Mammary epithelial cell (primary cell): ENCODE measurements around the gene FIS1.
"Not testable (repeated sequence)": the region's sequence is repeated elsewhere in the genome, so short reads cannot be mapped to it uniquely, and the experiment has no call there.

Experiments used
- CTCF ChIP-seq, 2 donors: IDR thresholded peaks in 1 of 2; conservative IDR thresholded peaks in 1 of 2; 2 replicates each; pipeline ENCODE4 v1.5.1; 2011 to 2012; ENCODE audit warnings: inconsistent platforms in 2 of 2, low read length in 2 of 2, mild to moderate bottlenecking in 2 of 2, control low read depth in 1 of 2, low read depth in 1 of 2; ENCODE audit not compliant: insufficient read depth in 1 of 2; ENCODE audit errors: extremely low read depth in 1 of 2
- EZH2 ChIP-seq: IDR thresholded peaks from 2 replicates; pipeline ENCODE4 v1.6.1; 2012; ENCODE audit warnings: low read length, inconsistent platforms, borderline replicate concordance

- not testable (repeated sequence) for TF ChIP-seq CTCF (conservative IDR thresholded peaks at IDR 0.05 in 1 of 2, IDR thresholded peaks at IDR 0.05 in 1 of 2; ENCODE audit: extremely low read depth in 1 of 2, insufficient read depth in 1 of 2, low read depth in 1 of 2, low read length in 2 of 2); EZH2
These were observed 19.3 kb upstream of the FIS1 start for GRCh38 chr7:101264102-101264706.
